Liver (tissue), 3 donors: Measurements from ENCODE around the gene ZNF761.
"Not testable (repeated sequence)": the region's sequence is repeated elsewhere in the genome, so short reads cannot be mapped to it uniquely, and the experiment has no call there.

Experiments
- CTCF ChIP-seq: fragments of 150-350 bp; IDR thresholded peaks from 2 replicates; pipeline ENCODE4 v1.5.1; 2017; ENCODE audit warnings: improper control_type of control experiment, low read depth, low read length; ENCODE audit not compliant: missing input control
- MAX ChIP-seq: IDR thresholded peaks from 2 replicates; pipeline ENCODE4 v1.6.1; 2016; ENCODE audit warnings: antibody characterized with exemption
- REST ChIP-seq: IDR thresholded peaks from 2 replicates; pipeline ENCODE4 v1.6.1; 2016; ENCODE audit warnings: antibody characterized with exemption, mild to moderate bottlenecking
- SP1 ChIP-seq: IDR thresholded peaks from 2 replicates; pipeline ENCODE4 v1.6.1; 2018; ENCODE audit warnings: antibody characterized with exemption, mild to moderate bottlenecking
- YY1 ChIP-seq: IDR thresholded peaks from 2 replicates; pipeline ENCODE4 v1.6.1; 2016; ENCODE audit warnings: antibody characterized with exemption, mild to moderate bottlenecking
- donor health status: healthy.
- donor health status: healthy.

GRCh38 chr19:53420520-53421315, 11.1 kb upstream of the ZNF761 start:
- not testable (repeated sequence) for TF ChIP-seq CTCF, SP1, REST, MAX, YY1
